T-cell (primary cell): ENCODE results near the gene PARD6A. TPM values are rescaled to one million over a fixed set of nuclear protein-coding genes. Genes with fewer than 3 reads are reported as not detected.
"Not testable (repeated sequence)": the region's sequence is repeated elsewhere in the genome, so short reads cannot be mapped to it uniquely, and the experiment has no call there.

ENCODE experiments used
- ATAC-seq, 4 experiments: fragments of 200-7000 bp in 3 of 4; fragments of 150-1000 bp in 1 of 4; cut with Tn5 transposase; replicated peaks in 1 of 4; 1 replicate in 3 of 4; 2 replicates in 1 of 4; pipeline ENCODE4 v1.10.0; 2021; ENCODE audit warnings: moderate library complexity in 3 of 4, mild to moderate bottlenecking in 2 of 4, moderate number of reproducible peaks in 1 of 4
- CTCF ChIA-PET, 2 donors: fragments of 300-600 bp; sonication (Branson Sonifier 250); formaldehyde crosslinking; loops; one replicate each; lab custom pipeline; 2022; ENCODE audit warnings: antibody characterized with exemption in 2 of 2; lab: Charles Lee
- POLR2A ChIA-PET, 2 donors: fragments of 300-600 bp; sonication (Branson Sonifier 250); formaldehyde crosslinking; loops; one replicate each; lab custom pipeline; 2022; ENCODE audit warnings: antibody characterized with exemption in 2 of 2; lab: Charles Lee
- DNase-seq, 35 experiments: peaks; one replicate each; pipeline versions ENCODE4 v3.0.0 to v3.0.0-alpha.2; 2013 to 2023
- H3K27ac ChIP-seq: one replicate; pipeline ENCODE4 v1.5.1; 2013; ENCODE audit warnings: low read length
- H3K27me3 ChIP-seq, 2 experiments: replicated peaks in 1 of 2; 1 replicate in 1 of 2; 2 replicates in 1 of 2; pipeline versions ENCODE4 v1.6.1 to v1.7.0; 2013; ENCODE audit warnings: low read length in 1 of 2, mixed read lengths in 1 of 2; ENCODE audit not compliant: control insufficient read depth in 2 of 2, insufficient read depth in 2 of 2; ENCODE audit errors: extremely low read depth in 1 of 2
- H3K36me3 ChIP-seq, 2 donors: 1 replicate in 1 of 2; 2 replicates in 1 of 2; pipeline versions ENCODE4 v1.6.1 to v1.7.0; 2013; ENCODE audit warnings: low read length in 1 of 2; ENCODE audit not compliant: control insufficient read depth in 2 of 2, insufficient read depth in 1 of 2; ENCODE audit errors: extremely low read depth in 1 of 2
- H3K4me1 ChIP-seq, 2 experiments: 1 replicate in 1 of 2; 2 replicates in 1 of 2; pipeline versions ENCODE4 v1.6.1 to v1.7.0; 2013; ENCODE audit warnings: low read length in 2 of 2, mixed read lengths in 1 of 2; ENCODE audit not compliant: insufficient read depth in 2 of 2, control insufficient read depth in 1 of 2; ENCODE audit errors: extremely low read depth in 1 of 2
- H3K4me3 ChIP-seq, 2 donors: 1 replicate in 1 of 2; 2 replicates in 1 of 2; pipeline versions ENCODE4 v1.5.1 to v1.7.0; 2013; ENCODE audit warnings: mild to moderate bottlenecking in 2 of 2, low read length in 1 of 2, moderate library complexity in 1 of 2; ENCODE audit not compliant: control insufficient read depth in 1 of 2; ENCODE audit errors: extremely low read depth in 1 of 2
- H3K9me3 ChIP-seq: 2 replicates; pipeline ENCODE4 v1.7.0; 2013
- H3K27ac Mint-ChIP-seq, 2 donors: one replicate each; pipeline ENCODE4 v1.8.0; 2020 to 2021; ENCODE audit warnings: mild to moderate bottlenecking in 2 of 2, mixed read lengths in 2 of 2
- H3K27me3 Mint-ChIP-seq, 2 donors: one replicate each; pipeline ENCODE4 v1.8.0; 2021 to 2022; ENCODE audit warnings: mixed read lengths in 2 of 2
- H3K36me3 Mint-ChIP-seq: one replicate; pipeline ENCODE4 v1.8.0; 2021; ENCODE audit warnings: mixed read lengths
- H3K4me1 Mint-ChIP-seq, 3 donors: one replicate each; pipeline ENCODE4 v1.8.0; 2020 to 2022; ENCODE audit warnings: mixed read lengths in 3 of 3, mild to moderate bottlenecking in 1 of 3
- H3K4me3 Mint-ChIP-seq, 3 donors: one replicate each; pipeline ENCODE4 v1.8.0; 2020 to 2022; ENCODE audit warnings: mild to moderate bottlenecking in 3 of 3, mixed read lengths in 3 of 3, moderate library complexity in 3 of 3
- H3K9me3 Mint-ChIP-seq, 3 donors: one replicate each; pipeline ENCODE4 v1.8.0; 2020 to 2022; ENCODE audit warnings: mixed read lengths in 3 of 3
- WGBS: methylation state at CpG from one replicate; pipeline ENCODE4 v1.1.5; 2013; ENCODE audit warnings: missing lambda C conversion rate; ENCODE audit not compliant: insufficient coverage; 5-methylcytosine and 5-hydroxymethylcytosine counted together
- total RNA-seq, 35 experiments: library from RNA in 6 of 35; stranded (reverse) in 6 of 35; fragments of 120-200 nt in 1 of 35; gene quantifications; one replicate each; pipeline versions ENCODE4 v1.2.1 to v1.2.4 and lab custom pipeline; 2013 to 2026

Gene PARD6A
- total RNA-seq, 5 donors from 2014 or later (not counting 1 experiment from before 2014, with no cell fraction given) = 2.9 to 10.6 (median 7.6) TPM

- no peak overlapping the region for H3K27ac ChIP-seq
- Mint-ChIP-seq H3K4me3 (no peak overlapping the region), H3K27ac (peak overlapping the region in 1 of 2 donors; percentile 55), H3K27me3 (no peaks in the 10 kb centered on the region), H3K9me3 (no peaks in the 10 kb centered on the region), H3K36me3 (peaks cover 24% of the 10 kb centered on the region), H3K4me1 (peaks cover 0 to 25% (median 14%) of the 10 kb centered on the region in 3 donors)
- ChIA-PET CTCF (interaction anchor here in 1 of 2 donors (0.5 kb wide), 1 partner anchor 171 kb away, joined by 3 read pairs; no protein-coding TSS in a partner anchor), POLR2A (no interaction called here)
- peaks cover 3 to 19% of the 10 kb centered on the region in 2 experiments for H3K4me1 ChIP-seq
- WGBS = 100% methylated on average over 1 of the region's 4 CpGs
- H3K27me3 ChIP-seq = no peaks in the 10 kb centered on the region
- no peaks in the 10 kb centered on the region for H3K9me3 ChIP-seq
- no peak overlapping the region for H3K4me3 ChIP-seq
- peaks cover 0 to 29% of the 10 kb centered on the region in 2 donors for H3K36me3 ChIP-seq
- no peak for ATAC-seq
- no peak for DNase-seq
Measured at GRCh38 chr16:67683767-67684166, 23.0 kb downstream of the PARD6A start.

GRCh38 chr16:67685388-67686112 is 24.8 kb downstream of the PARD6A start:
- peaks cover 0 to 25% (median 14%) of the 10 kb centered on the region in 3 donors for H3K4me1 Mint-ChIP-seq
- H3K27me3 Mint-ChIP-seq = no peaks in the 10 kb centered on the region
- 87% methylated on average over 9 of the region's 17 CpGs for WGBS
- peak overlapping the region; percentile 86 to 90 for H3K27ac Mint-ChIP-seq
- H3K4me3 Mint-ChIP-seq = no peak overlapping the region
- H3K27ac ChIP-seq = peak overlapping the region; percentile 38
- H3K36me3 ChIP-seq = peaks cover 0 to 29% of the 10 kb centered on the region in 2 donors
- no peaks in the 10 kb centered on the region for H3K9me3 Mint-ChIP-seq
- ATAC-seq = no peak
- H3K27me3 ChIP-seq = no peaks in the 10 kb centered on the region
- CTCF ChIA-PET = no interaction called here
- H3K4me1 ChIP-seq = peaks cover 3 to 19% of the 10 kb centered on the region in 2 experiments
- H3K9me3 ChIP-seq = no peaks in the 10 kb centered on the region
- DNase-seq = no peak
- H3K36me3 Mint-ChIP-seq = peaks cover 31% of the 10 kb centered on the region
- H3K4me3 ChIP-seq = no peak overlapping the region
- POLR2A ChIA-PET = interaction anchor here in 1 of 2 donors (0.6 kb wide), 1 partner anchor 207 kb away, joined by 5 read pairs; no protein-coding TSS in a partner anchor

- H3K36me3 Mint-ChIP-seq = peaks cover 16% of the 10 kb centered on the region
- CTCF ChIA-PET, POLR2A ChIA-PET: not testable (repeated sequence)
Measured at GRCh38 chr16:67693517-67694285, 32.9 kb downstream of the PARD6A start.

GRCh38 chr16:67694611-67695010 is 33.9 kb downstream of the PARD6A start:
- WGBS = 58% methylated on average over 2 of the region's 2 CpGs
- H3K27ac ChIP-seq = no peak overlapping the region
- H3K4me3 ChIP-seq = no peak overlapping the region
- POLR2A ChIA-PET = interaction anchor here in 1 of 2 donors (0.6 kb wide), 1 partner anchor 518 kb away, joined by 4 read pairs; no protein-coding TSS in a partner anchor
- peaks cover 2 to 21% (median 7%) of the 10 kb centered on the region in 3 donors for H3K4me1 Mint-ChIP-seq
- no peak for DNase-seq
- CTCF ChIA-PET = interaction anchor here in 1 of 2 donors (0.5 kb wide), 1 partner anchor 31 kb away, joined by 3 read pairs; no protein-coding TSS in a partner anchor
- H3K36me3 ChIP-seq = peaks cover 0 to 3% of the 10 kb centered on the region in 2 donors
- H3K9me3 ChIP-seq = no peaks in the 10 kb centered on the region
- H3K27ac Mint-ChIP-seq = no peak overlapping the region
- peaks cover 0 to 2% of the 10 kb centered on the region in 2 experiments for H3K4me1 ChIP-seq
- peaks cover 17% of the 10 kb centered on the region for H3K36me3 Mint-ChIP-seq
- no peak for ATAC-seq
- H3K27me3 ChIP-seq = no peaks in the 10 kb centered on the region
- no peaks in the 10 kb centered on the region for H3K27me3 Mint-ChIP-seq
- H3K9me3 Mint-ChIP-seq = no peaks in the 10 kb centered on the region
- H3K4me3 Mint-ChIP-seq = no peak overlapping the region

More at GRCh38 chr16:67693517-67694285, 32.9 kb downstream of the PARD6A start:
- H3K27me3 Mint-ChIP-seq, H3K36me3 ChIP-seq, H3K4me1 ChIP-seq, ATAC-seq, DNase-seq, H3K4me3 Mint-ChIP-seq, H3K9me3 Mint-ChIP-seq, H3K27me3 ChIP-seq, H3K4me3 ChIP-seq, H3K27ac ChIP-seq, H3K9me3 ChIP-seq, H3K27ac Mint-ChIP-seq: not testable (repeated sequence)
- 100% methylated on average over 2 of the region's 8 CpGs for WGBS
- H3K4me1 Mint-ChIP-seq = peaks cover 2 to 21% (median 7%) of the 10 kb centered on the region in 3 donors

GRCh38 chr16:67697422-67698185 is 36.8 kb downstream of the PARD6A start:
- H3K36me3 ChIP-seq = peaks cover 0 to 3% of the 10 kb centered on the region in 2 donors
- no peak overlapping the region for H3K27ac ChIP-seq
- H3K4me1 Mint-ChIP-seq = peaks cover 0 to 12% (median 9%) of the 10 kb centered on the region in 3 donors

More at GRCh38 chr16:67697422-67698185, 36.8 kb downstream of the PARD6A start:
- no peak for ATAC-seq
- Mint-ChIP-seq H3K27ac (no peak overlapping the region), H3K4me3 (no peak overlapping the region), H3K36me3 (peaks cover 9% of the 10 kb centered on the region), H3K9me3 (no peaks in the 10 kb centered on the region), H3K27me3 (no peaks in the 10 kb centered on the region)
- ChIA-PET POLR2A (no interaction called here), CTCF (no interaction called here)
- Histone ChIP-seq H3K4me1 (peaks cover 0 to 2% of the 10 kb centered on the region in 2 experiments), H3K4me3 (no peak overlapping the region), H3K27me3 (no peaks in the 10 kb centered on the region), H3K9me3 (no peaks in the 10 kb centered on the region)
- no peak for DNase-seq
- 83% methylated on average over 1 of the region's 4 CpGs for WGBS
